NT2/D1 (cell line): ENCODE data around the gene UTRN.

Source experiments
- DNase-seq: peaks from one replicate; pipeline ENCODE4 v3.0.0-alpha.2; 2011; ENCODE audit warnings: low read depth, low spot score
- H3K27me3 ChIP-seq: 2 replicates; pipeline ENCODE4 v1.6.0; 2011; ENCODE audit warnings: mild to moderate bottlenecking; ENCODE audit not compliant: insufficient read length, insufficient read depth
- H3K36me3 ChIP-seq: 2 replicates; pipeline ENCODE4 v1.6.1; 2011; ENCODE audit warnings: mild to moderate bottlenecking, low read length, mixed read lengths; ENCODE audit not compliant: insufficient read depth, insufficient read length
- H3K4me1 ChIP-seq: 2 replicates; pipeline ENCODE4 v1.5.1; 2011; ENCODE audit not compliant: insufficient read depth, insufficient read length
- H3K4me3 ChIP-seq: 2 replicates; pipeline ENCODE4 v1.5.1; 2011; ENCODE audit warnings: low read depth; ENCODE audit not compliant: insufficient read length
- H3K9ac ChIP-seq: 2 replicates; pipeline ENCODE4 v1.6.0; 2011; ENCODE audit warnings: low read depth; ENCODE audit not compliant: insufficient read length
- H3K9me3 ChIP-seq: 2 replicates; pipeline ENCODE4 v1.5.1; 2011; ENCODE audit warnings: mild to moderate bottlenecking, low read length; ENCODE audit not compliant: insufficient read depth
- SUZ12 ChIP-seq: IDR thresholded peaks from 2 replicates; pipeline ENCODE4 v1.6.1; 2011; ENCODE audit not compliant: insufficient read length, insufficient read depth; ENCODE audit errors: extremely low read depth
- YY1 ChIP-seq: IDR thresholded peaks from 2 replicates; pipeline ENCODE4 v1.6.1; 2011; ENCODE audit not compliant: insufficient read length, insufficient read depth
- ZNF274 ChIP-seq: IDR thresholded peaks from 2 replicates; pipeline ENCODE4 v1.6.1; 2011; ENCODE audit warnings: mild to moderate bottlenecking, low read depth, low read length

Gene UTRN

GRCh38 chr6:144304223-144304848 lies 19.2 kb downstream of the UTRN start:
- no peak overlapping the region for H3K9ac ChIP-seq
- no peak for TF ChIP-seq SUZ12
- TF ChIP-seq YY1, result no peak
- no peak for TF ChIP-seq ZNF274

GRCh38 chr6:144305567-144305966 lies 20.4 kb downstream of the UTRN start:
- no peak overlapping the region for H3K9ac ChIP-seq
- no peaks in the 10 kb centered on the region for H3K4me1 ChIP-seq
- no peak overlapping the region for H3K4me3 ChIP-seq
- H3K9me3 ChIP-seq, result no peaks in the 10 kb centered on the region
- DNase-seq, result no peak
- H3K27me3 ChIP-seq, result no peaks in the 10 kb centered on the region
- peaks cover 25% of the 10 kb centered on the region for H3K36me3 ChIP-seq
- no peak for TF ChIP-seq ZNF274
- no peak for TF ChIP-seq SUZ12
- TF ChIP-seq YY1, result no peak

More at GRCh38 chr6:144304223-144304848, 19.2 kb downstream of the UTRN start:
- no peaks in the 10 kb centered on the region for H3K27me3 ChIP-seq
- H3K4me3 ChIP-seq, result no peak overlapping the region
- H3K36me3 ChIP-seq, result peaks cover 22% of the 10 kb centered on the region
- DNase-seq, result no peak
- no peaks in the 10 kb centered on the region for H3K4me1 ChIP-seq
- H3K9me3 ChIP-seq, result no peaks in the 10 kb centered on the region

GRCh38 chr6:144305985-144306384 lies 20.9 kb downstream of the UTRN start:
- H3K36me3 ChIP-seq, result peaks cover 25% of the 10 kb centered on the region
- H3K9ac ChIP-seq, result no peak overlapping the region
- no peak overlapping the region for H3K4me3 ChIP-seq
- H3K9me3 ChIP-seq, result no peaks in the 10 kb centered on the region
- TF ChIP-seq SUZ12 (no peak), YY1 (no peak), ZNF274 (no peak)
- H3K27me3 ChIP-seq, result no peaks in the 10 kb centered on the region
- no peaks in the 10 kb centered on the region for H3K4me1 ChIP-seq
- DNase-seq, result no peak

GRCh38 chr6:144307880-144308279 lies 22.7 kb downstream of the UTRN start:
- H3K9me3 ChIP-seq, result no peaks in the 10 kb centered on the region
- peaks cover 24% of the 10 kb centered on the region for H3K36me3 ChIP-seq
- H3K4me1 ChIP-seq, result no peaks in the 10 kb centered on the region
- no peak overlapping the region for H3K9ac ChIP-seq
- H3K4me3 ChIP-seq, result no peak overlapping the region
- H3K27me3 ChIP-seq, result no peaks in the 10 kb centered on the region
- DNase-seq, result no peak
- TF ChIP-seq SUZ12 (no peak), YY1 (no peak), ZNF274 (no peak)

- no peak for DNase-seq
- H3K27me3 ChIP-seq, result no peaks in the 10 kb centered on the region
- TF ChIP-seq SUZ12, result no peak
- TF ChIP-seq ZNF274, result no peak
- no peak for TF ChIP-seq YY1
These were observed 25.6 kb downstream of the UTRN start for GRCh38 chr6:144310765-144311164.

GRCh38 chr6:144311361-144311760 lies 26.2 kb downstream of the UTRN start:
- Histone ChIP-seq H3K4me3 (no peak overlapping the region), H3K36me3 (peaks cover 26% of the 10 kb centered on the region), H3K9ac (no peak overlapping the region), H3K27me3 (no peaks in the 10 kb centered on the region), H3K4me1 (no peaks in the 10 kb centered on the region), H3K9me3 (no peaks in the 10 kb centered on the region)
- no peak for TF ChIP-seq YY1
- no peak for TF ChIP-seq SUZ12
- TF ChIP-seq ZNF274, result no peak
- no peak for DNase-seq

More at GRCh38 chr6:144310765-144311164, 25.6 kb downstream of the UTRN start:
- H3K9ac ChIP-seq, result no peak overlapping the region
- H3K4me3 ChIP-seq, result no peak overlapping the region
- H3K9me3 ChIP-seq, result no peaks in the 10 kb centered on the region
- no peaks in the 10 kb centered on the region for H3K4me1 ChIP-seq
- H3K36me3 ChIP-seq, result peaks cover 26% of the 10 kb centered on the region

- Histone ChIP-seq H3K4me3 (no peak overlapping the region), H3K9me3 (no peaks in the 10 kb centered on the region), H3K9ac (no peak overlapping the region), H3K36me3 (peaks cover 13% of the 10 kb centered on the region), H3K4me1 (no peaks in the 10 kb centered on the region), H3K27me3 (no peaks in the 10 kb centered on the region)
- no peak for DNase-seq
- no peak for TF ChIP-seq ZNF274
- no peak for TF ChIP-seq YY1
- no peak for TF ChIP-seq SUZ12
These were observed 28.9 kb downstream of the UTRN start for GRCh38 chr6:144314003-144314485.

- TF ChIP-seq SUZ12 (no peak), YY1 (no peak), ZNF274 (no peak)
- Histone ChIP-seq H3K27me3 (no peaks in the 10 kb centered on the region), H3K4me3 (no peak overlapping the region), H3K4me1 (no peaks in the 10 kb centered on the region), H3K9ac (no peak overlapping the region), H3K36me3 (peaks cover 8% of the 10 kb centered on the region), H3K9me3 (no peaks in the 10 kb centered on the region)
- no peak for DNase-seq
These were observed 29.4 kb downstream of the UTRN start for GRCh38 chr6:144314562-144314961.
